GM23338 (cell line): ENCODE data around the gene DNAH9.

ENCODE experiments used
- CREB1 ChIP-seq: fragments of 250-450 bp; sonication (Bioruptor Pico); IDR thresholded peaks from 2 replicates; pipeline ENCODE4 v1.5.0; 2020; ENCODE audit warnings: low read depth, mild to moderate bottlenecking, moderate library complexity
- EZH2phosphoT487 ChIP-seq: fragments of 200-600 bp; sonication (generic); IDR thresholded peaks from one replicate; pipeline ENCODE4 v1.8.1; 2018; ENCODE audit warnings: antibody characterized with exemption; ENCODE audit not compliant: unreplicated experiment
- REST ChIP-seq: IDR thresholded peaks from one replicate; pipeline ENCODE4 v1.6.1; 2018; ENCODE audit warnings: antibody characterized with exemption; ENCODE audit not compliant: unreplicated experiment
- TF ChIP-seq, protein P1 (sequence below), 2 experiments: fragments of 200-600 bp in 1 of 2; sonication (generic) in 1 of 2; conservative IDR thresholded peaks; 2 replicates each; pipeline versions ENCODE4 v1.5.1 to v1.6.1; 2016 to 2017; ENCODE audit warnings: antibody characterized with exemption in 2 of 2, low read depth in 2 of 2, mild to moderate bottlenecking in 2 of 2, moderate library complexity in 1 of 2

DNA sequence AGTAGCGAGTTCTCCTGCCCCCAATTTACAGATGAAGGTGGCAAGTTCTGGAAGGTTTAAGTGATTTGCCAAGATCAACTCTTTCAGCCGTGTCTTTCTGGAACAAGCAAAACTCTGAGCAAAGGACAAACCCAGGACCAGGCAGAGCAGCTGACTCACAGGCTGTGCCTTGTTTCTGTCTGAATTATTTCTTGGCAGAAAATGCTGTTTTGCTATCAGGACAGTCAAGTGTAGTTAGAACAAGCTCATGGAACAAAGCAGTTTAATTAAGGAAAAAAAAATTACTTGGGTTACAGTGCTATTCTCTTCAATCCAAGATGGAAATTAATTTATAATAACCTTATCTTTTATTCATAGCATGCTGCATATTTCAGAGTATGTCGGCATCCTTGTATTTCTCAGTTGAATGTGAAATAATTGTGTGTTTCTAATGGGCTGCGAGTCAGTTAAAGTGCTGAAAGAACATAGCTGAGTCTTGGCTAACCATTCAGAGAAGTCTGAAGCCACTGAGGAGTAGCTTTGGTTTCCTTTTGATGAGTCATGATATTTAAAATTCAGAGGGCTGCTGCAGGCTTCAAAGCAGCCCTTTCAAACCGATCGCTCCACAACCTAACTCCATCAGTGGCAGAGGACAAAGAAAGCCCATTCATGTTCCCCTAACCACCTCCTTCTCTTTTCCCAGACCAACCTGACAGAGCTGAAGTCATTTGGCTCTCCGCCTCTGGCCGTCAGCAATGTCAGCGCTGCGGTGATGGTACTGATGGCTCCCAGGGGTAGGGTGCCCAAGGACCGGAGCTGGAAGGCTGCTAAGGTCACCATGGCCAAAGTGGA lies 255.3 kb downstream of the DNAH9 start:
- no peak for TF ChIP-seq CREB1 (CRISPR knock-in tag)
- TF ChIP-seq, protein P1, sequence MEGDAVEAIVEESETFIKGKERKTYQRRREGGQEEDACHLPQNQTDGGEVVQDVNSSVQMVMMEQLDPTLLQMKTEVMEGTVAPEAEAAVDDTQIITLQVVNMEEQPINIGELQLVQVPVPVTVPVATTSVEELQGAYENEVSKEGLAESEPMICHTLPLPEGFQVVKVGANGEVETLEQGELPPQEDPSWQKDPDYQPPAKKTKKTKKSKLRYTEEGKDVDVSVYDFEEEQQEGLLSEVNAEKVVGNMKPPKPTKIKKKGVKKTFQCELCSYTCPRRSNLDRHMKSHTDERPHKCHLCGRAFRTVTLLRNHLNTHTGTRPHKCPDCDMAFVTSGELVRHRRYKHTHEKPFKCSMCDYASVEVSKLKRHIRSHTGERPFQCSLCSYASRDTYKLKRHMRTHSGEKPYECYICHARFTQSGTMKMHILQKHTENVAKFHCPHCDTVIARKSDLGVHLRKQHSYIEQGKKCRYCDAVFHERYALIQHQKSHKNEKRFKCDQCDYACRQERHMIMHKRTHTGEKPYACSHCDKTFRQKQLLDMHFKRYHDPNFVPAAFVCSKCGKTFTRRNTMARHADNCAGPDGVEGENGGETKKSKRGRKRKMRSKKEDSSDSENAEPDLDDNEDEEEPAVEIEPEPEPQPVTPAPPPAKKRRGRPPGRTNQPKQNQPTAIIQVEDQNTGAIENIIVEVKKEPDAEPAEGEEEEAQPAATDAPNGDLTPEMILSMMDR (conservative IDR thresholded peaks at IDR 0.05; ENCODE audit: low read depth in 2 of 2): no peak
- no peak for TF ChIP-seq EZH2phosphoT487
- no peak for TF ChIP-seq REST
